Kidney epithelial cell (primary cell): ENCODE results near the gene CHCHD3. TPM values are rescaled to one million over a fixed set of nuclear protein-coding genes. Genes with fewer than 3 reads are reported as not detected.

ENCODE experiments used
- DNase-seq: peaks from one replicate; pipeline ENCODE4 v3.0.0-alpha.2; 2010; ENCODE audit warnings: low read depth
- H3K27me3 ChIP-seq: 2 replicates; pipeline ENCODE4 v1.6.0; 2011; ENCODE audit warnings: low read length; ENCODE audit not compliant: control insufficient read depth, insufficient read depth
- H3K36me3 ChIP-seq: 2 replicates; pipeline ENCODE4 v1.5.1; 2011; ENCODE audit warnings: low read length; ENCODE audit not compliant: control insufficient read depth, insufficient read depth
- H3K4me3 ChIP-seq: 2 replicates; pipeline ENCODE4 v1.5.1; 2011; ENCODE audit warnings: low read depth, mild to moderate bottlenecking, control low read depth, low read length
- total RNA-seq: library from RNA; depleted of rRNA; stranded (reverse); fragments of >200 nt; gene quantifications from 2 replicates; pipeline ENCODE4 v1.2.3, GENCODE V29; 2015
- TF ChIP-seq, protein P1 (sequence below): IDR thresholded peaks from 2 replicates; pipeline ENCODE4 v1.5.1; 2011; ENCODE audit warnings: mild to moderate bottlenecking, moderate library complexity, low read length, control low read depth, inconsistent platforms; ENCODE audit not compliant: insufficient read depth, poor library complexity, severe bottlenecking

CHCHD3 gene
- total RNA-seq, 1 donor from 2014 or later: 119 TPM

DNA sequence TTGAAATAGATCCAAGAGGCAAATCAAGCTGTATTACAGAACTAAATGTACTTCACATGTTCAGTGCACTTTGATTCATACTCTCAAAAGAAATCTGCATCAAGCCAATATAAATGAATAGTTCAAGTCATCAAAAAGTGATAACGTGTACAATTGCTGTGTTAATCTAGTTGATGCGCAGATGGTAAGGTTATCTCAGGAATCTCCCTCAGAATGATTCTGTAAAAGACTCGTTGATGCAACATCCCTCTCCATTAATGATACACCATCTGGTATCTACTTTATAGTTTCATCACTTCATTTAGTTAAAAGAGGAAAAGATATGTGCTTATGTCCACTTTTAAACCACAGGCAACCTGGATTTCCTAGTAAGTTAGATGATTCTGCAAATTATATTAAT, 200.6 kb downstream of the CHCHD3 start:
- Histone ChIP-seq H3K36me3 (no peaks in the 10 kb centered on the region), H3K27me3 (no peaks in the 10 kb centered on the region), H3K4me3 (no peak overlapping the region)
- TF ChIP-seq, protein P1, sequence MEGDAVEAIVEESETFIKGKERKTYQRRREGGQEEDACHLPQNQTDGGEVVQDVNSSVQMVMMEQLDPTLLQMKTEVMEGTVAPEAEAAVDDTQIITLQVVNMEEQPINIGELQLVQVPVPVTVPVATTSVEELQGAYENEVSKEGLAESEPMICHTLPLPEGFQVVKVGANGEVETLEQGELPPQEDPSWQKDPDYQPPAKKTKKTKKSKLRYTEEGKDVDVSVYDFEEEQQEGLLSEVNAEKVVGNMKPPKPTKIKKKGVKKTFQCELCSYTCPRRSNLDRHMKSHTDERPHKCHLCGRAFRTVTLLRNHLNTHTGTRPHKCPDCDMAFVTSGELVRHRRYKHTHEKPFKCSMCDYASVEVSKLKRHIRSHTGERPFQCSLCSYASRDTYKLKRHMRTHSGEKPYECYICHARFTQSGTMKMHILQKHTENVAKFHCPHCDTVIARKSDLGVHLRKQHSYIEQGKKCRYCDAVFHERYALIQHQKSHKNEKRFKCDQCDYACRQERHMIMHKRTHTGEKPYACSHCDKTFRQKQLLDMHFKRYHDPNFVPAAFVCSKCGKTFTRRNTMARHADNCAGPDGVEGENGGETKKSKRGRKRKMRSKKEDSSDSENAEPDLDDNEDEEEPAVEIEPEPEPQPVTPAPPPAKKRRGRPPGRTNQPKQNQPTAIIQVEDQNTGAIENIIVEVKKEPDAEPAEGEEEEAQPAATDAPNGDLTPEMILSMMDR: no peak
- no peak for DNase-seq

DNA sequence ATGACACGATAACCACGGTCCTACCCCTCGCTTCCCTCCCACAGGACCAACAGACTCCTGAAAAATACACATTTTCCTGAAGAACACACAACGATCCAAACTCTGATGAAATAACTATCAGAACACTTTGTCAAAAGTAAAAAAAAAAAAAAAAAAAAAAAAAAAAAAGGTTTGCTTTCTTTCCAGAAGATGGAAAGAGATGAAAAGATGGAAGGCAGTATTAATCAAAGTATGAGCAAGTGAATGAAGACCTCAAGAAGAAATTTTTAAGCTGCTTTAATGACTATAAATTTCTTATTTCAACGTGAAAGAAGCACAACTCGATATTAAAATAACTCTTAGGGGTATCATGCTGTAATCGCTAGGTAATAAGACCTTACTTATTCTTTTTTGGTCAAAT, 202.3 kb downstream of the CHCHD3 start:
- H3K27me3 ChIP-seq: no peaks in the 10 kb centered on the region
- H3K4me3 ChIP-seq: no peak overlapping the region
- H3K36me3 ChIP-seq: no peaks in the 10 kb centered on the region
- TF ChIP-seq, protein P1: no peak
- DNase-seq: no peak

DNA sequence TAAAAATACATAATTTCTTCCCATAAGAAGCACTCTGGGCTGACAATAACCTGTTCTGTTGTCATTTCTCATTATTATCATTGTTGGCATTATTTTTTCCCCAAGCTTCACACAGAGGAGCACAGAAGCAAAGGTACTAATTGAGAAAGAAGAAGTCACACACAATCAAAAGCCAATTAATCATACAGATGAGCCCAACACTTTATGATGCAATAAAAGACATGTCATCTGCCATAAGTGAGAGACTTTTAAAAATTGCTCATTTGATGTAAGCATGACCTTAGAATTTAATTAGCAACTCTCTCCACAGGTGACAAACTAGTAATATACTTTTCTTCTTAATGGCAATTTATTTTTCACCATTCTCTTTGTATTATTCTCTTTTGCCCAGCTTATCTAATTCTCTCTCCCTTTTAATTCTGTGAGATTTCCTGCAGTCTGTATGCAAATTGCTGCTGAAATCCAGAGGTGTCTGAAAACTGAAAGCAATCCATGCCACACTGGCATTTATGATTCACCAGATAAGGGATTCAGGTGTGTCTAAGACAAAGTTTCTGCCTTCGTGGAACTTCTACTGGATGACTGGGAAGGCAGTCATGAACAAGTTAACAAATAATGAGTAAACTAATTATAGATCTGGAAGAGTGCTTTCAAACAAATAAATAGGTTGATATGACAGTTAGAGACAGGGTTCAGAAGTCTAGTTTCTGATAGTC, 203.5 kb downstream of the CHCHD3 start:
- TF ChIP-seq, protein P1: no peak
- DNase-seq: no peak
- Histone ChIP-seq H3K36me3 (no peaks in the 10 kb centered on the region), H3K27me3 (no peaks in the 10 kb centered on the region), H3K4me3 (no peak overlapping the region)

DNA sequence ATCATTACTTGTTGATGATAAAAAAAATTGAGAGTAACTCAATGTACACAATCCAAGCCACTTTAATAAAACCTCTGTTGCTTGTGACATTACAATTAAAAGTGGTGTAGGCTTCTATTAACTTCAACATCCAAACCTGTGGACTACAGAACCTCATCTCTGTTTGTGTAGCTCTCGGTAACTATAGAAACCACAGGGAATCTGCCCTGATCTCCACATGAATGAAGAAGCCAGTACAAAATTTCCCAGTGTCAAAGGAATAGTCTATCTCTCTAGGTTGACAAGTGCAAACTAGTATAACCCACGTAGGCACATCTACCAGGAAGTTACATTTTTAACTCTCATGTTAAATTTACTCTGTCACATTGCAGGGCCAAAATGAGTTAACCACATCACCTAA, 204.3 kb downstream of the CHCHD3 start:
- Histone ChIP-seq H3K4me3 (no peak overlapping the region), H3K27me3 (no peaks in the 10 kb centered on the region), H3K36me3 (no peaks in the 10 kb centered on the region)
- TF ChIP-seq, protein P1: no peak
- DNase-seq: no peak

DNA sequence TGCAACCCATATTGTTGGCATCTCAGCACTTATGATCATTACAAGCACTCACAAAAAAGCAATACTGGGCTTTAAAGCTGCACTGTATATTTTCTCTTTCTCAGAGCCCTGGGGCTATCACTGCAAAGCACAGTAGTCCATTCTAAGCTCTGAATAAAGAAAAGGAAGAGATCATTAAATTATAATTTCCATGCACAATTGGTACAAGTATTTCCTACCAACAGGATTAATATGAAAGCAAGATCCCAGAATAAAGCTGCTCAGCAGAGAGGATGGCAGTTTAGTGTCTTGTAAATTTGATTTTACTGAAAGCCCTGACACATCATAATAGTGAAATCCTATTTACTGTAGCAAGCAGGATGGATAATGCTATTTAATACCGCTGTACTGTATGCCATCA, 205.3 kb downstream of the CHCHD3 start:
- no peak for DNase-seq
- no peaks in the 10 kb centered on the region for H3K27me3 ChIP-seq
- no peaks in the 10 kb centered on the region for H3K36me3 ChIP-seq
- H3K4me3 ChIP-seq: no peak overlapping the region
- TF ChIP-seq, protein P1: no peak

DNA sequence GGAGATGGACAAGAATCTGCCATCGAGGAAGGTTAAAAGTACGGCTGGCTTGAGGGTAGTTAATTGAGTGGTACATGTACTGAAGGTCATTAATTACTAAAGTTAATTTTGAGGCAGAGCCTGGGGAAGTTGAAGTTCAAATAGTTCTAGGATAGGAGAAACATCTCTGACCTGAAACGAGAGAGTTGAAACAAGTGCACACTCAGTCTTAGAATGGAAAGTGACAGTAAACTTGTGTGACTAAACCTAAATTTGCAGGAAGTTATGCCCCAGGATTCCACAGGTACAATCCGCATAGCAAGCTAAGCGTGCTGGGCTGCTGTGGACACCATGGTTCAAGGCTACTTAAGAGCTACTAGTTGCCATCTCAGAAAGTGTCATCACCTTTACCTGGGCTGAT, 209.9 kb downstream of the CHCHD3 start:
- DNase-seq: no peak
- Histone ChIP-seq H3K36me3 (no peaks in the 10 kb centered on the region), H3K27me3 (no peaks in the 10 kb centered on the region), H3K4me3 (no peak overlapping the region)
- TF ChIP-seq, protein P1: no peak
